ENCODE measurements around the gene JPH3.

Gene JPH3

GRCh38 chr16:87692756-87693155 lies 90.4 kb downstream of the JPH3 start:
- no peak overlapping the region for H3K4me3 ChIP-seq (ENCODE audit: low read depth, low read length)

DNA sequence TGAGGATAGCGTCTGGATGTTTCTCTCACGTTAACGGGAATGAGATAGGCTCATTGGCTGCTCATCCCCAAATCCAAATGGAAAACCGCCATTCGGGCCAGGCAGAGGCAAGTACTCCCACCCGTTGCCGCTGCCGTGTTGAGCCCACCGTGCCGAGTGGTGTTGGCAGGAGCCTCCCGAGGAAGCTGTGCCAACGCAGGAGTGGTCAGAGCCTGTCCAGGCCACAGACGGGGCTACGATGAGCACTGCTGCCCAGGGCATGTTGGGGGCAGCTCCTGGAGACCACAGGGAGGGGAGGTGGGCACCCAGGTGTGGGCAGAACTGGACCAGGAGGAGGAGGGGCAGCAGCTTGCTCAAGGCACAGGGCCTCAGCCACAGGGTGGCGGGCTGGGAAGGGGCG lies 91.5 kb downstream of the JPH3 start:
- H3K4me3 ChIP-seq (ENCODE audit: low read depth, low read length), result no peak overlapping the region

GRCh38 chr16:87694441-87695125 lies 92.3 kb downstream of the JPH3 start:
- no peak overlapping the region for H3K4me3 ChIP-seq (ENCODE audit: low read depth, low read length)

DNA sequence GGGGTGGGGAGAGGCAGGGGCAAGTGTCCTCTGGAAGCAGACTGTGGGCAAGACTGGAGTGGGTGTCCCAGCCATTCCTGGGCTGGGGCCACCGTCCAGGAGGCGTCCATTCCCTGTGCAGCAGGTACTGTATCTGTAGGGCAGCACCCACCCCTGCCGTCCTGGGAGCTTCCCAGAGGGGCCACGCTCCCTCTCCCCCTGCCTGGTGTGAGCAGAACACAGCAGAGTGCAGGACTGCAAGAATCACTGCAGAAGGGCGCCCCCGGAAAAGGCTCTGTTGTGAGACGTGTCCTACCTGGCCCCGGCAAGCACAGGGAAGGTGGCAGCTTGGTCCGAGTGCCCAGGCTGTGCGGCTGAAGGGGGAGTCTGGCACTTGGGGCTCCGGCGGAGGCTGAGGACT lies 93.2 kb downstream of the JPH3 start:
- no peak overlapping the region for H3K4me3 ChIP-seq (ENCODE audit: low read depth, low read length)

GRCh38 chr16:87696726-87697125 lies 94.4 kb downstream of the JPH3 start:
- no peak overlapping the region for H3K4me3 ChIP-seq (ENCODE audit: low read depth, low read length)

GRCh38 chr16:87697256-87697655 lies 94.9 kb downstream of the JPH3 start:
- no peak overlapping the region for H3K4me3 ChIP-seq (ENCODE audit: low read depth, low read length)

DNA sequence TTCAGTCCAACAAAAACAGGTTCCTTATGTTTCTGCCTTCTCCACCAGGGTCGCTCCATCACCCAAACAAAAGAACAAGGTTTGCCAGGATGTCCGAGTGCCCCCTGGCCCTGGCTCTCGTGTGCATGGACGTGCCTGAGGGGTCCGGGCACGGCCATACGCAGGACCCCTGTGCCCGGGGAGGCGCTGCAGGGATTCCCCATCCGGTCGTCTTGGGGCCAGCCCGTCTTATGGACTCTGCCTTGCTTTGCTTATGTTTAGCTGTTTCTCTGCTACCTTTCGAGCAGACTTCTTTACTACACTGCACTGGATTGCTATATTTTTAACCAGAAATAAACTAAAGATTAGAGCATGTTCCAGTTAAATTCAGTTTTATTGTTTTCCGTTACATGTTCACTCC lies 95.5 kb downstream of the JPH3 start:
- H3K4me3 ChIP-seq (ENCODE audit: low read depth, low read length), result no peak overlapping the region

GRCh38 chr16:87698241-87698640 lies 95.9 kb downstream of the JPH3 start:
- no peak overlapping the region for H3K4me3 ChIP-seq (ENCODE audit: low read depth, low read length)

DNA sequence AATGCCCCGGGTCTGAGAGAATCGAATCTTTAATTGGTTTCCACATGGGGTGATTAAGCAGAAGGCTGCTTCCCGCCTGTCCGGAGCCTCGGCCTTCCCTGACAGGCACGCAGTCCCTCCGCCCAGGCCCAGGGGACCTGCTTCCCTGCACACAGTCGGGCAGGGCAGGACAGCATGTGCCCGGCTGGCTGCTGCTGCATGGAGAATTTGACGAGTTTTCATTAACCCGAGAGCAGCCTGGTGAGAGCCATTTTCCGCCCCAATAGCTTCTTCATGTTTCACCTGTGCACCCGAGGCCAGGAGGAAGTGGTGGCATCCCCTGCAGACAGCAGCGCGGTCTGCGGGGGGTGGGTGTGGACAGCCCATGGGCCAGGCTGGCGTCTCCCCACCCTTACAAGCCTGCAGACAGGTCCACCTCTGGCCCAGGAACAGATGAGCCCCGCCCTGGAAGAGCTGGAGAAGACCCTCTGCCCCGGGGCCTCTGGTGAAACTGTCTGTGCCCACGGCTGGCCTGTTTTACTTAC lies 96.4 kb downstream of the JPH3 start:
- no peak overlapping the region for H3K4me3 ChIP-seq (ENCODE audit: low read depth, low read length)

- H3K4me3 ChIP-seq (ENCODE audit: low read depth, low read length), result no peak overlapping the region
These were observed 98.2 kb downstream of the JPH3 start for GRCh38 chr16:87700406-87701077.

DNA sequence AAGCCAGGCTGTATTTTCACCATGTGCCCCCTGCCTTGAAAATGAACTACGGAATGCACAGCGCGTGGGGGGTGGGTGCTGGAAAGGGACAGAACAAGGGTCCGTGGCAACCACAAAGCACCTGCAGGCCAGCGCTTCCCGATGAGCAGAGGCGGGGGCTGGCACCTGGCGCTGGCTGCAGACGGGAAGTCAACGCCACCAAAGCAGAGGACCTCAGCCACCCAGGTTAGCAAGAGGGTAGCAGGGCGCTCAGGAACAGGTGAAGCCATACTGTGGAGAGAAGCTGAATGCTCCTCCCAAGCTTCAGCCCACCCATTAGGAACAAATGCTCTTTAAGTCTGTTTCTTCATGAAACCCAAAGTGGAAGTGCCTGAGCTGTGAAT lies 98.8 kb downstream of the JPH3 start:
- no peak overlapping the region for H3K4me3 ChIP-seq (ENCODE audit: low read depth, low read length)

DNA sequence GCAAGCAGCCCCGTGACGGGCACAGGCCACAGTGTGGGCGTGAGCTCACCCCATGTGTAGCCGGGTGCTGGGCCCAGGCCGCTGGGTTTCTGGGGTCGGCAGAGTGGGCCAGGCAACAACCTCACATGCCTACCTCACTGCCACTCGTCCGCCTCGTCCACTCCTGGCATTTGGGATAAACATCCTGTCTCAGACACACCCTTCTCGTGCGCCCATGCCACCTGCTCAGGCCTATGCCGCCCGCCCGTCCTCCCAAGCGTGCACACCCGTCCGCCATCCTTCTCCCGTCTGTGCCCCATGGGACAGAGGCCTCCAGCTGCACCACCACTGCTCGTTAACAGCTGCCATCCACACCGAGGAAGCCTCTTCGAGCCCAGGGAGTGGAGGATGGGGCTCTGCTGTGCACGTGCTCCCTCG lies 99.2 kb downstream of the JPH3 start:
- no peak overlapping the region for H3K4me3 ChIP-seq (ENCODE audit: low read depth, low read length)

DNA sequence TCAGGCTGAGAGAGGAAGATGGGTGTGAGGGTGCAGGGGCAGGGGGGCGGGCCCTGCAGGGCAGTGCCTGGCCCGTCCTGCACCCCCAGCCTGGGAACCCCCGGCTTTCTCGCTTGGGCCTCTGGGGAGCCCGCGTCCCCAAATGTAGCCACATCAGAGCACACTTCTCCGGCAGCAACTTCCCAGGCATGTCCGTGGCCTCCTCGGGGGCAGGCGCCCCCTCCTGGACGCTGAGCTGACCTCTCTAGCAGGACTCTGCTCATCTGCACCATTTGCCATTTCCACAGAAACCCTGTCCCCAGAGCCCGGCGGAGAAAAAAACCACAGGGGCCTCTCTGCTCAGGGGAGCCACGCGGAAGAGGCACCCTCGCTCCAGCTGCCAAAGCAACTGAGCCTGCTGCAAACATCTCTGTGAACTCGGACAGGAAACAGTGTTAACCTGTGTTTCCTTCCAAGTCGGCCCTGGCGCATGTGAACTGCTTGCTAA lies 100.1 kb downstream of the JPH3 start:
- no peak overlapping the region for H3K4me3 ChIP-seq (ENCODE audit: low read depth, low read length)

DNA sequence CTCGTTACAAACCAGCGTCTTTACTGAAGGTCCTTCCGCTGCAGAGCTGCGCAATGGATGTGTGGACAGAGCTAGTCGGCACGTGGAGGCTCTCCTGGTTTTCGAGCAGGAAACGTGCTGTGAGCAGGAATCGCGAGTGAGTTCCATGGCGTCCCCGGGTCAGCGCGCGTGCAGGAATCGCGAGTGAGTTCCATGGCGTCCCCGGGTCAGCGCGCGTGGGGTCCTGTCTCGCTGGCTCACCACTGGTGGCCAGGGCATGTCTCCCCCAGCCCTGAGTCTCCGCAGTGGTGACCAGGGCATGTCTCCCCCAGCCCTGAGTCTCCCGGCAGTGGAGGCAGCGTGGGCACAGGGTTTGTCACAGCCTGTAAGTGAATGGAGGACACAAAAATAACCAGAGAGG lies 100.8 kb downstream of the JPH3 start:
- no peak overlapping the region for H3K4me3 ChIP-seq (ENCODE audit: low read depth, low read length)

GRCh38 chr16:87703835-87704375 lies 101.6 kb downstream of the JPH3 start:
- no peak overlapping the region for H3K4me3 ChIP-seq (ENCODE audit: low read depth, low read length)

DNA sequence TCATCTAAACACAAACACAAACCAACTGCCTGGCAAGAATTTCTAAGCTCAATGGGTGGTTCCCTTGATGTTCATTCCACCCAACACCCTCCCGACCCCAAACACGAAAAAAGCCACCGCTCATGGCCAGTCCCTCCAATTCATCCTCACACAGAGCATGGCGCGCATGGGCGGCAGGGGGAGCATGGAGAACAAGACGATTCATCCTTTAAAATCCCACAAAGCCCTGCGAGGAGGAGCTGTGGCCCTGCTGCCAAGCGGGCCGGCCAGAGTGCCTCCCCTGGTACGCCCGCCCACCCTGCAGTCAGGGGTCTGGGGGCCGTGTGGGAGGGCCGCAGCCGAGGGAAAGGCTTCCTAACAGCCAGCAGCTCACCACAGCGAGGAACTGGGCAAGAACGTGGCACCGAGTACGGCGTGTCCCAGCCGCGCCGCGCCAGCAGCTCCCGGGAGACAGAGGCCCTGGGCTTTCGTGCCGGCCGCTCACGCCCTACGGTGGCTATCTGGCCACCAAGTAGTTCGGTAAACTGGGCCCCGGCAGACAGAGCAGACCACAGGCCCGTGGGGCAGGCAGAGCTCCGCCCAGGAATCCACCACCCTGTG lies 102.5 kb downstream of the JPH3 start:
- H3K4me3 ChIP-seq (ENCODE audit: low read depth, low read length), result no peak overlapping the region

DNA sequence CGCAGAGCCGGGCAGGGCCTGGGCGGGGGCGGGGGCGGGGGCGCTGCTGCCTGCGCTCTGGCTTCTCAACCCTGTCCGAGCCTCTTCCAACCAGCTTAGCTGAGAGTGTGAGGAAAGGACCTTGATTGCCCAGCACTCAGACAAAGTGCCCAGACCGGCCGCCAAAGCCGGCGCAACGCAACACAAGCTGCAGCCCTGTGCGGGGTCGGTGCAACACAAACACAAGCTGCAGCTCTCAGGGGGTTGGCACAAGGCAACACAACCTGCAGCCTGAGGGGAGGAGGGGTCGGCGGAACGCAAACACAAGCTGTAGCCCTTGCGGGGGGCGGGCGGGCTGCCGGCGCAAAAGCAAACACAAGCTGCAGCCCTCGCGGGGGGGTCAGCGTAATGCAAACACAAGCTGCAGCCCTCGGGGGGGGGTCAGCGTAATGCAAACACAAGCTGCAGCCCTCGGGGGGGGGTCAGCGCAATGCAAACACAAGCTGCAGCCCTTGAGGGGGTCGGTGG lies 103.5 kb downstream of the JPH3 start:
- no peak overlapping the region for H3K4me3 ChIP-seq (ENCODE audit: low read depth, low read length)

DNA sequence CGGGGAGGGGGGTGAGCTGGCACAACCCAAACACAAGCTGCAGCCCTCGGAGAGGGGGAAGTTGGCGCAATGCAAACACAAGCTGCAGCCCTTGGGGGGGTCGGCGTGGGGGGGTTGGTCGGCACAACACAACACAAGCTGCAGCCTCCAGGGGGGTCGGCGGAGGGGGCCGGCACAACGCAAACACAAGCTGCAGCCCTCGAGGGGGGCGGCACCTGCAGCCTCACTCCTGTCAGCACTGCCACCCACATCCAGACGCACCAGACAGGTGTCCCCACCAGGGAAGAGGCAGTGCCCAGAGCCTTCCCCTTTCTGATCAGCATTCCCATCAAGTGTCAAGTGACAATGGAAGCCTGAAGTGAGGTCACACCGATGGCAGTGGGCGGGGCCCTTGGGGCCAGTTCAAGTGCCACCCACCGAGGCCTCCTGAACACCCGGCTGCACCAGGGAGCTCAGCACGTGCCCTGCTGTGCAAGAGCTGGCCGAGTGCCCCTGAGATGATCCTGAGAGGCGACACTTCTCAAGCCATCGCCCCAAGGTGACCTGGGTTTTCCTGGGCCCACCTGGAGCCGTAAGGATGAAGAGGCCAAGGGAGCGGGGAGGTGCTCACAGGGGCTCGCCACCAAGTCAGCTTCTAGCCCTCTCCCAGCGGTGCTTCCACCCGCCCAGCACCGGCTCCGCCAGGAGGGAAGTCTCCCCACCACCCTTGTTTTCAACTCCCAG lies 104.1 kb downstream of the JPH3 start:
- H3K4me3 ChIP-seq (ENCODE audit: low read depth, low read length), result no peak overlapping the region

DNA sequence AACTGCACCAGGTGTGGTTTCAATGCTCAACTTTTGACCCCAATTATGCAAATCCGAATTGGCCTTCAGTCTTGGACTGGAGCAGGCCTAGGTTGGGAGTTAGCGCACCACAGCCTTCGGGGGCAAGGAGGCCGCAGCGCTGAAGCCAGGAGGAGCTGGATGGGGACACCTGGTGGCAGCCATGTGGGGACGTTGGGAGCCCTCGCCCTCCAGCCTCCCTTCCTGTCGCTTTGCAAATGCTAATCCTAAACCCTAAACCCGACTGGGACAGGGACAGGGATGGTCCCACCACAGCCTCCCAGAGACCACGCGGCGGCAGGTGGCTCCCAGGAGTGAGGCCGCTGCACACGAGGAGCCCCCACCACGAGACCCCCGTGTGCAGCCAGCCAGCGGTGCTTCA lies 104.8 kb downstream of the JPH3 start:
- H3K4me3 ChIP-seq (ENCODE audit: low read depth, low read length), result no peak overlapping the region

GRCh38 chr16:87707714-87708580 lies 105.6 kb downstream of the JPH3 start:
- H3K4me3 ChIP-seq (ENCODE audit: low read depth, low read length), result no peak overlapping the region
